AG04449 (cell line): ENCODE results near the gene CD79A.

Experiments used
- CTCF ChIA-PET: fragments of 350-600 bp; formaldehyde crosslinking; extraction: SDS; loops from one replicate; lab custom pipeline; 2021; ENCODE audit warnings: antibody characterized with exemption; lab: Yijun Ruan, JAX
- POLR2A ChIA-PET: fragments of 400-600, 350-600 bp; formaldehyde crosslinking; extraction: SDS; loops from one replicate; lab custom pipeline; 2020; ENCODE audit warnings: antibody characterized with exemption, inconsistent platforms; lab: Yijun Ruan, JAX
- DNase-seq: peaks from one replicate; pipeline ENCODE4 v3.0.0-alpha.2; 2010; ENCODE audit warnings: low read depth, low spot score
- H3K4me3 ChIP-seq: 2 replicates; pipeline ENCODE4 v1.5.1; 2011; ENCODE audit warnings: low read depth, mild to moderate bottlenecking, control low read depth, low read length
- CTCF ChIP-seq: IDR thresholded peaks from one replicate; pipeline ENCODE4 v1.5.1; 2011; ENCODE audit warnings: mild to moderate bottlenecking, moderate library complexity, low read length, control low read depth, inconsistent platforms; ENCODE audit not compliant: insufficient read depth; ENCODE audit errors: missing control alignments

Gene CD79A

DNA sequence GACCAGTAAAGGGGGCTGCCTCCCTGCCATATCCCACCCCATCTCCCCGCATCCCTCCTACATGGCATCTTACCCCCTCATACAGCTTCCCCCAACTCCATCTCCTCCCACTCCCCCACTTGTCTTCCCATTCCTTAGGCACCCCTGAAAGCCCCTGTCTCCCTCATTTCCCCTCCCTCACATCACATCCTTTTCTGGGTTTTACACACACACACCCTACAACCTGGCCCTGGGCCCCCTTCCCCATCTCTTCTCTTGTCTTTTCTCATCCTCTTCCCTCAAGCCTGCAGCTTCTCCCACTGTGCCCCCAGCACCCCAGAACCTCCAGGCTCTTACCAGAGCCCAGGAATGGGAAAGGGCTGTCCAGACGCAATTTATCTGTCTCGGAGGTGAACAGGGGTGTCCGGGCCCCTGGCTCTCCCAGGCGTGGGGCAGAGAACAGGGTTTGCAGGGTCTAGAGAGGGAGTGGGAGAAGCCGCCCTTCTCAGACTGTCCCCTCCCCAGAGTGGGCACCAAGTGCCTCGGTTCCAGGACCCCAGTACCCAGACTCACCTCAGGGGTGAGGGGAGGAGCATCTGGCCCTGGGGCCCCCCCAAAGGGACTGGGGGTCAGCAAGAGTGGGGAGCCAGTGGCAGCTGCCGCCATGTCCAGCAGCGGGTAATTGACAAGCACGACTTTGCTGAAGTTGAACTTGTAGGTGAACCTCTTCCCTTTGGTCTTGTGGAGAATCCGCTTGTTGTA, 31.8 kb downstream of the CD79A start:
- ChIA-PET POLR2A (no interaction called here), CTCF (interaction anchor here (1.1 kb wide), 1 partner anchor 19 kb away, joined by 3 read pairs; no protein-coding TSS in a partner anchor)
- H3K4me3 ChIP-seq = no peak overlapping the region
- no peak for DNase-seq
- TF ChIP-seq CTCF = no peak

GRCh38 chr19:41909706-41910105, 32.6 kb downstream of the CD79A start:
- TF ChIP-seq CTCF = no peak
- POLR2A ChIA-PET = no interaction called here
- CTCF ChIA-PET = interaction anchor here (0.9 kb wide), 1 partner anchor 41 kb away, joined by 3 read pairs; no protein-coding TSS in a partner anchor
- no peak for DNase-seq
- H3K4me3 ChIP-seq = no peak overlapping the region

- POLR2A ChIA-PET = interaction anchor here (0.8 kb wide), 1 partner anchor 21 kb away, joined by 3 read pairs; no protein-coding TSS in a partner anchor
- CTCF ChIA-PET = interaction anchor here (0.9 to 1.1 kb wide), 2 partner anchors 41 to 125 kb away, joined by 3 to 5 read pairs; no protein-coding TSS in a partner anchor
Measured at GRCh38 chr19:41910240-41910991, 33.3 kb downstream of the CD79A start.

DNA sequence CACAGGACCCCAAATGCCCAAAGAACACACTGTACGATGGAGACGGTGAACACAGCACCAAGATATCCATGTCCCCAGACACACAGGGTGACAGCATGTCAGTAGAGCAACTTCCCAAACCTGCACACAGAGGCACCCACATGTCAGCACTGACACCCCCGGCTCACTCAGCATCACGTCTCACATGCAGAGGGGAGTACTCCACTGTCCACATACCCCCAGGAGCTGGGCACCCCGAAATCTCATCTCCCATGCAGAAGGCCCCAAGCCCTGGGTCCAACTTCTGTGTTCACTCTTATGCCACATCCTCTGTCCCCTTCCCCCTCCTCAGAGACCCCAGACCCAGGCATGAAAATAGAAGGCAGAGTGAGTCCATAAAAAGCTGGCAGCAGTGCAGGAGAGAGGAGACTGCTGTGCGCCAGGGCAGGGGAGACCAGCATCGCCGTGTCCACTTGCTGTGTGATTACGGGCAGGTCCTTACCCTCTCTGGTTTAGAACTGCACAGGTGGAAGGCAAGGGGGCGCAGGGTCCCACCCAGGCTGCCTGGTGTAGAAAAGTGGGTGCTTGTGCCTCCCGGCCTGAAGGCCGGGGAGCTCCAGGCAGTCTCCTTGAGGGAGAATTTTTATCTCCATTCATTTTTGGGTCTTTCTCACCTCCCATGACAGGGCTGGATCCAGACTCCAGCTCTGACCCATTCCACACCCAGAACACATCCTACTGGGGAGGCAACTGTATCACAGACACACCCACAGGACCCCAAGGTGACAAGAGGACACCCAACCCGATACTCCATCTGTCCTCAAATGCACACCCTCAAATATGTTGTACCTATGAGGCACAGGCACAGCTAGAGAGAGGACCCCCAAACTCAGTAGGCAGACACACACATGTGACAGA, 34.2 kb downstream of the CD79A start:
- no peak for DNase-seq
- no peak overlapping the region for H3K4me3 ChIP-seq
- no peak for TF ChIP-seq CTCF
- CTCF ChIA-PET = interaction anchor here (1.1 kb wide), 1 partner anchor 124 kb away, joined by 5 read pairs; no protein-coding TSS in a partner anchor
- POLR2A ChIA-PET = interaction anchor here (0.8 to 1.4 kb wide), 2 partner anchors 9 to 22 kb away, joined by 3 to 4 read pairs; no protein-coding TSS in a partner anchor

More at GRCh38 chr19:41910240-41910991, 33.3 kb downstream of the CD79A start:
- H3K4me3 ChIP-seq = no peak overlapping the region
- no peak for TF ChIP-seq CTCF
- DNase-seq = no peak

DNA sequence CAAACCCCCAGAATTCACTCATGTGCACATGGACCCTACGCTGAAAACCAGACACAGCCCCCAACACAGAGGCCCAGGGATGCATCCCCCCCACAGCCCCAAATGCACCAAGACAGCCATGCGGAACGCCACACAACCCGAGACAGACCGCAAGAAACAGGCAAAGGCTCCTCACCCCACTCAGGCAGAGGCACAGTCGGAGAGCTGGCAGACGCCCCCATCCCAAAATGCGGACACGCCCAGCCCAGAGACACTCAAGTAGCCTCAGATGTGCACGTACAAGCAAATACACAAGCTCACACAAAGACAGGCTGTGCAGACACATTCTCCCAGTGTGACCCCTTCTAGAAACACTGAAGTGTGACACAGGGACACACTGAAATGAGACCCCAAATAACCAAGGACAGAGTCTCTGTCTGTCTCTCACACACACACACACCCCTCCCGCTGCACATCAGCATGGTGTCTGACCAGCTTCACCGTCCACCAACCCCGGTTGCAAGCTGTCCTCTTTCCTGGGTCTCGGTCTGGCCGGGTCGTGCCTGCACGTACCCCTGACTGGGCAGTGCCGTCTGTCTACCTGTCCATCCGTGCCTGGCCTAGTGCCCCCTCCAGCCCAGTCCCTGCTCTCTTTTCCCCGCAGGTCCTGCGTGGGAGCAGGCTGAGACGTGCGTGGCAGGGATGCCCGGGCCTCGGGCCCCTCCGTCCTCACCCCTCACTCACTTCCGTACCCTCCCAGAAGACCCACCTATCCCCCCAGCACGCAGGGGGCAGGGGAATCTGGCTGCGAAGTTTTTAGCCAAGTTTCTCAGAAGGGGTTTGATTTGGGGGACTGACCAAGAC, 35.0 kb downstream of the CD79A start:
- POLR2A ChIA-PET = interaction anchor here (0.5 to 1.4 kb wide), 3 partner anchors 9 to 50 kb away, joined by 4 read pairs; no protein-coding TSS in a partner anchor

More for the DNA sequence above, 35.0 kb downstream of the CD79A start:
- no peak overlapping the region for H3K4me3 ChIP-seq
- no peak for TF ChIP-seq CTCF
- CTCF ChIA-PET = no interaction called here
- no peak for DNase-seq
